Loucy (cell line): ENCODE measurements around the gene RAMACL.

Source experiments
- H2AFZ ChIP-seq: fragments of 200-600 bp; sonication (generic); 2 replicates; pipeline ENCODE4 v1.6.0; 2016; ENCODE audit warnings: antibody characterized with exemption, mild to moderate bottlenecking, low read length, moderate library complexity
- H3F3A ChIP-seq: fragments of 200-600 bp; 2 replicates; pipeline ENCODE4 v1.6.0; 2016; ENCODE audit warnings: antibody characterized with exemption, low read depth, mild to moderate bottlenecking
- H3K27me3 ChIP-seq: fragments of 200-600 bp; sonication (generic); 2 replicates; pipeline ENCODE4 v1.6.1; 2014; ENCODE audit warnings: low read length, mild to moderate bottlenecking; ENCODE audit not compliant: insufficient read depth, poor library complexity, severe bottlenecking
- H3K36me3 ChIP-seq: fragments of 200-600 bp; sonication (generic); 2 replicates; pipeline ENCODE4 v1.6.1; 2016; ENCODE audit warnings: low read length; ENCODE audit not compliant: insufficient read depth
- H3K4me1 ChIP-seq: fragments of 200-600 bp; sonication (generic); 2 replicates; pipeline ENCODE4 v1.5.1; 2014; ENCODE audit warnings: low read length, mild to moderate bottlenecking; ENCODE audit not compliant: insufficient read depth, poor library complexity, severe bottlenecking
- H3K4me2 ChIP-seq: fragments of 200-600 bp; sonication (generic); 2 replicates; pipeline ENCODE4 v1.6.0; 2014; ENCODE audit warnings: antibody characterized with exemption, low read length, low read depth, mild to moderate bottlenecking; ENCODE audit not compliant: poor library complexity, severe bottlenecking
- H3K4me3 ChIP-seq: fragments of 200-600 bp; sonication (generic); 2 replicates; pipeline ENCODE4 v1.5.1; 2014; ENCODE audit warnings: low read length, mild to moderate bottlenecking, mixed read lengths; ENCODE audit not compliant: poor library complexity, severe bottlenecking
- H3K79me2 ChIP-seq: fragments of 200-600 bp; sonication (generic); 2 replicates; pipeline ENCODE4 v1.6.1; 2014; ENCODE audit warnings: low read length; ENCODE audit not compliant: insufficient read depth
- H3K9ac ChIP-seq: fragments of 200-600 bp; sonication (generic); 2 replicates; pipeline ENCODE4 v1.6.0; 2014; ENCODE audit warnings: mild to moderate bottlenecking, low read depth, low read length, moderate library complexity; ENCODE audit not compliant: poor library complexity, severe bottlenecking
- H3K9me2 ChIP-seq: fragments of 200-600 bp; sonication (generic); replicated peaks from 2 replicates; pipeline ENCODE4 v1.6.1; 2016; ENCODE audit warnings: low read depth, low read length, mixed read lengths
- H3K9me3 ChIP-seq: fragments of 200-600 bp; sonication (generic); 2 replicates; pipeline ENCODE4 v1.6.1; 2014; ENCODE audit warnings: mild to moderate bottlenecking, antibody characterized with exemption, low read length, low read depth; ENCODE audit not compliant: insufficient read depth
- H4K20me1 ChIP-seq: fragments of 200-600 bp; sonication (generic); 2 replicates; pipeline ENCODE4 v1.6.0; 2014; ENCODE audit warnings: antibody characterized with exemption, low read length, mild to moderate bottlenecking; ENCODE audit not compliant: insufficient read depth, poor library complexity, severe bottlenecking
- CTCF ChIP-seq: fragments of 200-600 bp; sonication (generic); conservative IDR thresholded peaks from 2 replicates; pipeline ENCODE4 v1.5.1; 2014; ENCODE audit warnings: mild to moderate bottlenecking, antibody characterized with exemption, low read length
- EZH2phosphoT487 ChIP-seq: fragments of 200-600 bp; IDR thresholded peaks from 2 replicates; pipeline ENCODE4 v1.6.1; 2018; ENCODE audit warnings: antibody characterized with exemption, mild to moderate bottlenecking, moderate library complexity, borderline replicate concordance

Gene RAMACL

GRCh38 chr6:166612471-166612881, 26.0 kb upstream of the RAMACL start:
- Histone ChIP-seq H3K79me2 (no peaks in the 10 kb centered on the region), H3K4me1 (no peaks in the 10 kb centered on the region), H2AFZ (no peak overlapping the region), H3K27me3 (no peaks in the 10 kb centered on the region), H3K4me3 (no peak overlapping the region), H3F3A (no peaks in the 10 kb centered on the region), H3K4me2 (no peak overlapping the region), H3K9ac (no peak overlapping the region), H4K20me1 (no peaks in the 10 kb centered on the region), H3K9me2 (no peaks in the 10 kb centered on the region), H3K9me3 (no peaks in the 10 kb centered on the region), H3K36me3 (no peaks in the 10 kb centered on the region)
- TF ChIP-seq EZH2phosphoT487: no peak
- no peak for TF ChIP-seq CTCF

DNA sequence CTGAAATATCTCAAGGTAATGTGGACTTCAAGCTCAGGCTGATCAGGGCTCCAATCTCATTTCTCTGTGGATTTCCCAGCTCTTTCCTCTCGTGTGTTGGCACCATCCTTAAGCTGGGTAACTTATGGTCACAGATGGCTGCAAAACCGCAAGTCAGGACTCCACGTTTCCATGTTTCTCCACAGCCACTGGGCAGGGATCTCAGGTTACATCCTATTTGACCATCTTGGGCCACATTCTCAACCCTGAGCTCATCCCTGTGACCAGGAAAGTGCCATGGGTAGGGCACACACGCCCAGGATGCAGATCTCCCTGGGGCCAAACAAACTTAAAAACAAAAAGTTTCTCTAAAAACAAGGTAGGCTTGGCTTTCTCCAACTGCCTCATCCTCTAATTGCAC, 25.2 kb upstream of the RAMACL start:
- Histone ChIP-seq H3F3A (no peaks in the 10 kb centered on the region), H3K27me3 (no peaks in the 10 kb centered on the region), H4K20me1 (no peaks in the 10 kb centered on the region), H3K79me2 (no peaks in the 10 kb centered on the region), H3K9me3 (no peaks in the 10 kb centered on the region), H3K9ac (no peak overlapping the region), H3K4me2 (no peak overlapping the region), H3K4me1 (no peaks in the 10 kb centered on the region), H3K4me3 (no peak overlapping the region), H3K9me2 (no peaks in the 10 kb centered on the region), H3K36me3 (no peaks in the 10 kb centered on the region), H2AFZ (no peak overlapping the region)
- TF ChIP-seq EZH2phosphoT487 (no peak), CTCF (no peak)

- H4K20me1 ChIP-seq: no peaks in the 10 kb centered on the region
- H3K9me3 ChIP-seq: no peaks in the 10 kb centered on the region
- H3K4me1 ChIP-seq: no peaks in the 10 kb centered on the region
- TF ChIP-seq EZH2phosphoT487 (no peak), CTCF (no peak)
- H3K9me2 ChIP-seq: no peaks in the 10 kb centered on the region
- no peak overlapping the region for H3K9ac ChIP-seq
- no peaks in the 10 kb centered on the region for H3F3A ChIP-seq
- no peak overlapping the region for H3K4me2 ChIP-seq
- no peaks in the 10 kb centered on the region for H3K36me3 ChIP-seq
- no peaks in the 10 kb centered on the region for H3K79me2 ChIP-seq
- no peak overlapping the region for H3K4me3 ChIP-seq
- no peaks in the 10 kb centered on the region for H3K27me3 ChIP-seq
- no peak overlapping the region for H2AFZ ChIP-seq
These were observed 23.6 kb upstream of the RAMACL start for GRCh38 chr6:166610069-166610468.
